ENCODE measurements around the gene SH3RF3. TPM values are rescaled to one million over a fixed set of nuclear protein-coding genes. Genes with fewer than 3 reads are reported as not detected.

Gene SH3RF3
- total RNA-seq, 1 experiment from 2014 or later, result 1.0 TPM

- TF ChIP-seq ZNF532 (CRISPR knock-in tag; IDR thresholded peaks at IDR 0.05; ENCODE audit: borderline replicate concordance) (no peak), KAT7 (CRISPR knock-in tag; IDR thresholded peaks at IDR 0.05; ENCODE audit: borderline replicate concordance) (no peak), FOXP1 (CRISPR knock-in tag; IDR thresholded peaks at IDR 0.05; ENCODE audit: borderline replicate concordance) (no peak)
These were observed 288.8 kb downstream of the SH3RF3 start (continued) for GRCh38 chr2:109417701-109418335.

DNA sequence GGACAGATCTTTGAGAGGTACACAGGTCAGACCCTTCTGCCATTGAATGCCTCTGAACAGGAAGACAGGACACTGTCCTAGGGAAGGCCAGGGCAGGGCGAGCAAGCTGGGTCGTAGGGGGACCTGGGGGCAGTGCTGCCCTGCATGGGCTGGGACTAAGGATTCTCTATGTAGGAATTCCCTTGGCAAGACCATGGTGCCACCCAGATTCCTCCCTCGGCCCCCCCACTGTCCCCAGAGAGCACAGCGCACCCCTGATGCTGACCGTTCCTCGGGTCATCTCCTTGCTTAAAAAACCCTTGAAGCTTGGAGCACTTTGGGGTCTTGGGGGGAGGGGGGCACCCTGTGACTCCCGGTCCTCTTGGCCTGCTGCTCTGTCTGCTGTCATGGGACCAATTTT lies 289.7 kb downstream of the SH3RF3 start:
- H3K4me3 Mint-ChIP-seq, result no peak overlapping the region
- ATAC-seq, result no peak
- no peak for DNase-seq (ENCODE audit: low spot score)
- H3K27ac Mint-ChIP-seq, result no peak overlapping the region
- peaks cover 7% of the 10 kb centered on the region for H3K4me1 Mint-ChIP-seq
- no peaks in the 10 kb centered on the region for H3K27me3 Mint-ChIP-seq (ENCODE audit: low read depth)
- ChIA-PET POLR2A (no interaction called here), CTCF (no interaction called here)
- no peak for TF ChIP-seq ZNF232 (CRISPR knock-in tag; IDR thresholded peaks at IDR 0.05)
- TF ChIP-seq, protein P1, sequence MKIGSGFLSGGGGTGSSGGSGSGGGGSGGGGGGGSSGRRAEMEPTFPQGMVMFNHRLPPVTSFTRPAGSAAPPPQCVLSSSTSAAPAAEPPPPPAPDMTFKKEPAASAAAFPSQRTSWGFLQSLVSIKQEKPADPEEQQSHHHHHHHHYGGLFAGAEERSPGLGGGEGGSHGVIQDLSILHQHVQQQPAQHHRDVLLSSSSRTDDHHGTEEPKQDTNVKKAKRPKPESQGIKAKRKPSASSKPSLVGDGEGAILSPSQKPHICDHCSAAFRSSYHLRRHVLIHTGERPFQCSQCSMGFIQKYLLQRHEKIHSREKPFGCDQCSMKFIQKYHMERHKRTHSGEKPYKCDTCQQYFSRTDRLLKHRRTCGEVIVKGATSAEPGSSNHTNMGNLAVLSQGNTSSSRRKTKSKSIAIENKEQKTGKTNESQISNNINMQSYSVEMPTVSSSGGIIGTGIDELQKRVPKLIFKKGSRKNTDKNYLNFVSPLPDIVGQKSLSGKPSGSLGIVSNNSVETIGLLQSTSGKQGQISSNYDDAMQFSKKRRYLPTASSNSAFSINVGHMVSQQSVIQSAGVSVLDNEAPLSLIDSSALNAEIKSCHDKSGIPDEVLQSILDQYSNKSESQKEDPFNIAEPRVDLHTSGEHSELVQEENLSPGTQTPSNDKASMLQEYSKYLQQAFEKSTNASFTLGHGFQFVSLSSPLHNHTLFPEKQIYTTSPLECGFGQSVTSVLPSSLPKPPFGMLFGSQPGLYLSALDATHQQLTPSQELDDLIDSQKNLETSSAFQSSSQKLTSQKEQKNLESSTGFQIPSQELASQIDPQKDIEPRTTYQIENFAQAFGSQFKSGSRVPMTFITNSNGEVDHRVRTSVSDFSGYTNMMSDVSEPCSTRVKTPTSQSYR (CRISPR knock-in tag; IDR thresholded peaks at IDR 0.05), result no peak
- TF ChIP-seq, protein P2, sequence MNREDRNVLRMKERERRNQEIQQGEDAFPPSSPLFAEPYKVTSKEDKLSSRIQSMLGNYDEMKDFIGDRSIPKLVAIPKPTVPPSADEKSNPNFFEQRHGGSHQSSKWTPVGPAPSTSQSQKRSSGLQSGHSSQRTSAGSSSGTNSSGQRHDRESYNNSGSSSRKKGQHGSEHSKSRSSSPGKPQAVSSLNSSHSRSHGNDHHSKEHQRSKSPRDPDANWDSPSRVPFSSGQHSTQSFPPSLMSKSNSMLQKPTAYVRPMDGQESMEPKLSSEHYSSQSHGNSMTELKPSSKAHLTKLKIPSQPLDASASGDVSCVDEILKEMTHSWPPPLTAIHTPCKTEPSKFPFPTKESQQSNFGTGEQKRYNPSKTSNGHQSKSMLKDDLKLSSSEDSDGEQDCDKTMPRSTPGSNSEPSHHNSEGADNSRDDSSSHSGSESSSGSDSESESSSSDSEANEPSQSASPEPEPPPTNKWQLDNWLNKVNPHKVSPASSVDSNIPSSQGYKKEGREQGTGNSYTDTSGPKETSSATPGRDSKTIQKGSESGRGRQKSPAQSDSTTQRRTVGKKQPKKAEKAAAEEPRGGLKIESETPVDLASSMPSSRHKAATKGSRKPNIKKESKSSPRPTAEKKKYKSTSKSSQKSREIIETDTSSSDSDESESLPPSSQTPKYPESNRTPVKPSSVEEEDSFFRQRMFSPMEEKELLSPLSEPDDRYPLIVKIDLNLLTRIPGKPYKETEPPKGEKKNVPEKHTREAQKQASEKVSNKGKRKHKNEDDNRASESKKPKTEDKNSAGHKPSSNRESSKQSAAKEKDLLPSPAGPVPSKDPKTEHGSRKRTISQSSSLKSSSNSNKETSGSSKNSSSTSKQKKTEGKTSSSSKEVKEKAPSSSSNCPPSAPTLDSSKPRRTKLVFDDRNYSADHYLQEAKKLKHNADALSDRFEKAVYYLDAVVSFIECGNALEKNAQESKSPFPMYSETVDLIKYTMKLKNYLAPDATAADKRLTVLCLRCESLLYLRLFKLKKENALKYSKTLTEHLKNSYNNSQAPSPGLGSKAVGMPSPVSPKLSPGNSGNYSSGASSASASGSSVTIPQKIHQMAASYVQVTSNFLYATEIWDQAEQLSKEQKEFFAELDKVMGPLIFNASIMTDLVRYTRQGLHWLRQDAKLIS (CRISPR knock-in tag; IDR thresholded peaks at IDR 0.05; ENCODE audit: borderline replicate concordance), result no peak
- H3K9me3 Mint-ChIP-seq, result no peaks in the 10 kb centered on the region
- no peaks in the 10 kb centered on the region for H3K36me3 Mint-ChIP-seq

GRCh38 chr2:109419171-109419756 lies 290.3 kb downstream of the SH3RF3 start:
- H3K36me3 Mint-ChIP-seq, result no peaks in the 10 kb centered on the region
- no peaks in the 10 kb centered on the region for H3K27me3 Mint-ChIP-seq (ENCODE audit: low read depth)
- ChIA-PET POLR2A (no interaction called here), CTCF (interaction anchor here (0.9 kb wide), 1 partner anchor 91 kb away, joined by 5 read pairs; no protein-coding TSS in a partner anchor)
- no peak overlapping the region for H3K27ac Mint-ChIP-seq
- no peaks in the 10 kb centered on the region for H3K9me3 Mint-ChIP-seq
- peaks cover 7% of the 10 kb centered on the region for H3K4me1 Mint-ChIP-seq
- no peak overlapping the region for H3K4me3 Mint-ChIP-seq
- ATAC-seq (no peak), DNase-seq (ENCODE audit: low spot score) (no peak)
- TF ChIP-seq ELF4 (CRISPR knock-in tag; IDR thresholded peaks at IDR 0.05; ENCODE audit: low read depth) (no peak), ZNF263 (CRISPR knock-in tag; IDR thresholded peaks at IDR 0.05; ENCODE audit: low read depth) (no peak), ESRRA (CRISPR knock-in tag; IDR thresholded peaks at IDR 0.05; ENCODE audit: borderline replicate concordance) (no peak), RORB (CRISPR knock-in tag; IDR thresholded peaks at IDR 0.05) (no peak), ATF1 (CRISPR knock-in tag; IDR thresholded peaks at IDR 0.05) (no peak), TCF7 (CRISPR knock-in tag; IDR thresholded peaks at IDR 0.05; ENCODE audit: low read depth) (no peak), HMGA2 (CRISPR knock-in tag; IDR thresholded peaks at IDR 0.05) (no peak), NFATC4 (CRISPR knock-in tag; IDR thresholded peaks at IDR 0.05) (no peak), MXD4 (CRISPR knock-in tag; IDR thresholded peaks at IDR 0.05; ENCODE audit: borderline replicate concordance) (no peak)
- TF ChIP-seq, protein P3, sequence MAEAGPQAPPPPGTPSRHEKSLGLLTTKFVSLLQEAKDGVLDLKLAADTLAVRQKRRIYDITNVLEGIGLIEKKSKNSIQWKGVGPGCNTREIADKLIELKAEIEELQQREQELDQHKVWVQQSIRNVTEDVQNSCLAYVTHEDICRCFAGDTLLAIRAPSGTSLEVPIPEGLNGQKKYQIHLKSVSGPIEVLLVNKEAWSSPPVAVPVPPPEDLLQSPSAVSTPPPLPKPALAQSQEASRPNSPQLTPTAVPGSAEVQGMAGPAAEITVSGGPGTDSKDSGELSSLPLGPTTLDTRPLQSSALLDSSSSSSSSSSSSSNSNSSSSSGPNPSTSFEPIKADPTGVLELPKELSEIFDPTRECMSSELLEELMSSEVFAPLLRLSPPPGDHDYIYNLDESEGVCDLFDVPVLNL (CRISPR knock-in tag; IDR thresholded peaks at IDR 0.05; ENCODE audit: borderline replicate concordance, low read depth), result no peak
- TF ChIP-seq, protein P4, sequence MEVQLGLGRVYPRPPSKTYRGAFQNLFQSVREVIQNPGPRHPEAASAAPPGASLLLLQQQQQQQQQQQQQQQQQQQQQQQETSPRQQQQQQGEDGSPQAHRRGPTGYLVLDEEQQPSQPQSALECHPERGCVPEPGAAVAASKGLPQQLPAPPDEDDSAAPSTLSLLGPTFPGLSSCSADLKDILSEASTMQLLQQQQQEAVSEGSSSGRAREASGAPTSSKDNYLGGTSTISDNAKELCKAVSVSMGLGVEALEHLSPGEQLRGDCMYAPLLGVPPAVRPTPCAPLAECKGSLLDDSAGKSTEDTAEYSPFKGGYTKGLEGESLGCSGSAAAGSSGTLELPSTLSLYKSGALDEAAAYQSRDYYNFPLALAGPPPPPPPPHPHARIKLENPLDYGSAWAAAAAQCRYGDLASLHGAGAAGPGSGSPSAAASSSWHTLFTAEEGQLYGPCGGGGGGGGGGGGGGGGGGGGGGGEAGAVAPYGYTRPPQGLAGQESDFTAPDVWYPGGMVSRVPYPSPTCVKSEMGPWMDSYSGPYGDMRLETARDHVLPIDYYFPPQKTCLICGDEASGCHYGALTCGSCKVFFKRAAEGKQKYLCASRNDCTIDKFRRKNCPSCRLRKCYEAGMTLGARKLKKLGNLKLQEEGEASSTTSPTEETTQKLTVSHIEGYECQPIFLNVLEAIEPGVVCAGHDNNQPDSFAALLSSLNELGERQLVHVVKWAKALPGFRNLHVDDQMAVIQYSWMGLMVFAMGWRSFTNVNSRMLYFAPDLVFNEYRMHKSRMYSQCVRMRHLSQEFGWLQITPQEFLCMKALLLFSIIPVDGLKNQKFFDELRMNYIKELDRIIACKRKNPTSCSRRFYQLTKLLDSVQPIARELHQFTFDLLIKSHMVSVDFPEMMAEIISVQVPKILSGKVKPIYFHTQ (CRISPR knock-in tag; IDR thresholded peaks at IDR 0.05), result no peak

All from WTC11 (cell line).